Hepatocyte (in vitro differentiated cells): Measurements from ENCODE around the gene MMP10. TPM values are rescaled to one million over a fixed set of nuclear protein-coding genes. Genes with fewer than 3 reads are reported as not detected.

ENCODE experiments used
- DNase-seq: peaks from one replicate; pipeline ENCODE4 v3.0.0-alpha.2; 2016; ENCODE audit warnings: low spot score
- H2AFZ ChIP-seq: fragments of 200-600 bp; sonication (generic); 2 replicates; pipeline ENCODE4 v1.6.0; 2016; ENCODE audit warnings: antibody characterized with exemption, mild to moderate bottlenecking
- H3K27ac ChIP-seq: fragments of 200-600 bp; sonication (generic); 2 replicates; pipeline ENCODE4 v1.5.1; 2016; ENCODE audit warnings: mild to moderate bottlenecking
- H3K27me3 ChIP-seq: fragments of 200-600 bp; sonication (generic); 2 replicates; pipeline ENCODE4 v1.6.1; 2016
- H3K36me3 ChIP-seq: fragments of 200-600 bp; sonication (generic); replicated peaks from 2 replicates; pipeline ENCODE4 v1.5.1; 2016; ENCODE audit warnings: low read depth; ENCODE audit not compliant: insufficient read depth
- H3K4me1 ChIP-seq: fragments of 200-600 bp; sonication (generic); 2 replicates; pipeline ENCODE4 v1.5.1; 2016; ENCODE audit warnings: mild to moderate bottlenecking, moderate library complexity; ENCODE audit not compliant: insufficient read depth
- H3K4me2 ChIP-seq: fragments of 200-600 bp; sonication (generic); 2 replicates; pipeline ENCODE4 v1.6.0; 2016
- H3K4me3 ChIP-seq: fragments of 200-600 bp; sonication (generic); 2 replicates; pipeline ENCODE4 v1.5.1; 2016; ENCODE audit warnings: mild to moderate bottlenecking
- H3K79me2 ChIP-seq: fragments of 200-600 bp; sonication (generic); 2 replicates; pipeline ENCODE4 v1.6.0; 2017; ENCODE audit warnings: mild to moderate bottlenecking
- H3K9me2 ChIP-seq: fragments of 200-600 bp; sonication (generic); replicated peaks from 2 replicates; pipeline ENCODE4 v1.6.0; 2017; ENCODE audit warnings: mild to moderate bottlenecking; ENCODE audit not compliant: insufficient read depth
- H3K9me3 ChIP-seq: fragments of 200-600 bp; sonication (generic); 2 replicates; pipeline ENCODE4 v1.5.1; 2016; ENCODE audit warnings: low read depth, mild to moderate bottlenecking
- H4K20me1 ChIP-seq: fragments of 200-600 bp; sonication (generic); 2 replicates; pipeline ENCODE4 v1.6.0; 2016; ENCODE audit warnings: mild to moderate bottlenecking; ENCODE audit not compliant: insufficient read depth, poor library complexity, severe bottlenecking
- CTCF ChIP-seq: fragments of 200-600 bp; sonication (generic); IDR thresholded peaks from 2 replicates; pipeline ENCODE4 v1.5.1; 2016; ENCODE audit warnings: antibody characterized with exemption, mild to moderate bottlenecking; ENCODE audit not compliant: poor library complexity
- EZH2 ChIP-seq: fragments of 200-600 bp; sonication (generic); IDR thresholded peaks from 2 replicates; pipeline ENCODE4 v1.6.1; 2016; ENCODE audit warnings: antibody characterized with exemption, mild to moderate bottlenecking, borderline replicate concordance
- EZH2phosphoT487 ChIP-seq: fragments of 200-600 bp; sonication (generic); IDR thresholded peaks from one replicate; pipeline ENCODE4 v1.6.1; 2018; ENCODE audit warnings: antibody characterized with exemption, mild to moderate bottlenecking, low read depth, moderate library complexity; ENCODE audit not compliant: unreplicated experiment, severe bottlenecking
- WGBS: methylation state at CpG from one replicate; pipeline ENCODE4 v1.1.6; 2016; ENCODE audit warnings: low lambda C conversion rate; ENCODE audit errors: missing lambda C conversion rate; 5-methylcytosine and 5-hydroxymethylcytosine counted together
- polyA plus RNA-seq: library from polyadenylated mRNA; unstranded; fragments of >200 nt; fragmentation: Nextera tagmentation; extraction: Ambion mirVana; gene quantifications from 2 replicates; pipeline ENCODE4 v1.2.1, GENCODE V29; 2016
- total RNA-seq: library from RNA; depleted of rRNA; stranded (reverse); fragments of >200 nt; gene quantifications from 2 replicates; pipeline ENCODE4 v1.2.3, GENCODE V29; 2014

Gene MMP10
- total and polyA plus RNA-seq, 2 experiments from 2014 or later = 1.5 to 2.3 TPM

- no peak for TF ChIP-seq CTCF
- no peak for TF ChIP-seq EZH2
- TF ChIP-seq EZH2phosphoT487 = no peak
- no peaks in the 10 kb centered on the region for H3K27me3 ChIP-seq
- no peak overlapping the region for H3K4me2 ChIP-seq
- WGBS = 75% methylated on average over 6 of the region's 6 CpGs
- no peaks in the 10 kb centered on the region for H3K79me2 ChIP-seq
- H3K9me2 ChIP-seq = no peaks in the 10 kb centered on the region
- H3K27ac ChIP-seq = no peak overlapping the region
- no peak overlapping the region for H2AFZ ChIP-seq
- no peak overlapping the region for H3K4me3 ChIP-seq
- H3K36me3 ChIP-seq = no peaks in the 10 kb centered on the region
- H3K9me3 ChIP-seq = no peaks in the 10 kb centered on the region
- H4K20me1 ChIP-seq = no peaks in the 10 kb centered on the region
- H3K4me1 ChIP-seq = no peaks in the 10 kb centered on the region
- DNase-seq = no peak
Measured at GRCh38 chr11:102819491-102819890, 39.1 kb upstream of the MMP10 start.

GRCh38 chr11:102813484-102813883 is 33.1 kb upstream of the MMP10 start:
- 100% methylated on average over 1 of the region's 1 CpG for WGBS
- H2AFZ ChIP-seq = no peak overlapping the region
- H3K4me3 ChIP-seq = no peak overlapping the region
- no peak for DNase-seq
- no peaks in the 10 kb centered on the region for H3K4me1 ChIP-seq
- no peaks in the 10 kb centered on the region for H3K79me2 ChIP-seq
- H3K27me3 ChIP-seq = no peaks in the 10 kb centered on the region
- no peaks in the 10 kb centered on the region for H4K20me1 ChIP-seq
- TF ChIP-seq EZH2 (no peak), CTCF (no peak), EZH2phosphoT487 (no peak)
- H3K4me2 ChIP-seq = no peak overlapping the region
- no peak overlapping the region for H3K27ac ChIP-seq
- H3K9me2 ChIP-seq = no peaks in the 10 kb centered on the region
- no peaks in the 10 kb centered on the region for H3K36me3 ChIP-seq
- H3K9me3 ChIP-seq = no peaks in the 10 kb centered on the region

GRCh38 chr11:102812188-102812587 is 31.8 kb upstream of the MMP10 start:
- no peak for DNase-seq
- Histone ChIP-seq H3K9me2 (no peaks in the 10 kb centered on the region), H3K27me3 (no peaks in the 10 kb centered on the region), H3K4me2 (no peak overlapping the region), H4K20me1 (no peaks in the 10 kb centered on the region), H3K9me3 (no peaks in the 10 kb centered on the region), H2AFZ (no peak overlapping the region), H3K27ac (no peak overlapping the region), H3K79me2 (no peaks in the 10 kb centered on the region), H3K36me3 (no peaks in the 10 kb centered on the region), H3K4me1 (no peaks in the 10 kb centered on the region), H3K4me3 (no peak overlapping the region)
- WGBS = 86% methylated on average over 3 of the region's 3 CpGs
- no peak for TF ChIP-seq EZH2phosphoT487
- TF ChIP-seq EZH2 = no peak
- TF ChIP-seq CTCF = no peak
